ENCODE measurements around the gene PLCL2. TPM values are rescaled to one million over a fixed set of nuclear protein-coding genes. Genes with fewer than 3 reads are reported as not detected.

Gene PLCL2
- total and polyA plus RNA-seq, 2 donors (not counting 3 experiments of a cell fraction or from before 2014, with no cell fraction given), result 2.3 to 10.7 TPM

DNA sequence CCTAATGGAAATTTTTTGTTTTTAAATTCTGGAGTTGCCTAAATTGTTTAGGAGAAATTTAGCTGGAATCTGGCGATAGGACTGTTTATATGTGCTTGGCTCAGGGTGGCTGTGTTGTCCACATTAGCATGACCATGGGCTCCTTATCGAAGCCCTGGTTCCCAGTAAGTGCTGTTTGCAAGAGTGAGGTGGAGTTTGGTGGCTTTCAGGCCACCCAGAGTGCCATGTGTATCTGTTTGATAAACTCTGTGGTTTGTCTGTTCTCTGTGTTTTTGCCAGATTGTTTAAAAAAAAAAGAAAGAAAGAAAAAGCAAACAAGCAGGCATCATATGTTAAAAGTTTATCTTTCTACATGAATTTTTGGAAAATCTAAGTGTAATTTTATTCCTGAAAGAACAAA lies 51.5 kb downstream of the PLCL2 start:
- no peaks in the 10 kb centered on the region for H3K9me3 ChIP-seq (replicated peaks; ENCODE audit: control insufficient read depth, insufficient read depth, low read length)
- no peaks in the 10 kb centered on the region for H3K4me1 ChIP-seq (ENCODE audit: control insufficient read depth, extremely low read depth, insufficient read depth, low read length)
- FAIRE-seq (no peak), DNase-seq (ENCODE audit: low read depth, low spot score) (no peak)
- no peaks in the 10 kb centered on the region for H3K36me3 ChIP-seq (ENCODE audit: control insufficient read depth in 2 of 2, extremely low read depth in 1 of 2, insufficient read depth in 2 of 2, low read length in 2 of 2)
- no peaks in the 10 kb centered on the region for H4K20me1 ChIP-seq (replicated peaks; ENCODE audit: control insufficient read depth, extremely low read depth, insufficient read depth, low read length)
- TF ChIP-seq POLR2A (IDR thresholded peaks at IDR 0.05; ENCODE audit: low read depth, low read length) (no peak), EZH2 (IDR thresholded peaks at IDR 0.05; ENCODE audit: borderline replicate concordance, low read depth, low read length, severe bottlenecking) (no peak), MYC (IDR thresholded peaks at IDR 0.05; ENCODE audit: low read depth, low read length) (no peak), GATA2 (IDR thresholded peaks at IDR 0.05; ENCODE audit: insufficient read depth, insufficient read length, low read depth, low read length) (no peak), FOS (IDR thresholded peaks at IDR 0.05; ENCODE audit: borderline replicate concordance, insufficient read depth, low read length) (no peak)
- TF ChIP-seq, protein P1, sequence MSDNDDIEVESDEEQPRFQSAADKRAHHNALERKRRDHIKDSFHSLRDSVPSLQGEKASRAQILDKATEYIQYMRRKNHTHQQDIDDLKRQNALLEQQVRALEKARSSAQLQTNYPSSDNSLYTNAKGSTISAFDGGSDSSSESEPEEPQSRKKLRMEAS (IDR thresholded peaks at IDR 0.05; ENCODE audit: insufficient read depth, insufficient read length), result no peak
- TF ChIP-seq, protein P2, sequence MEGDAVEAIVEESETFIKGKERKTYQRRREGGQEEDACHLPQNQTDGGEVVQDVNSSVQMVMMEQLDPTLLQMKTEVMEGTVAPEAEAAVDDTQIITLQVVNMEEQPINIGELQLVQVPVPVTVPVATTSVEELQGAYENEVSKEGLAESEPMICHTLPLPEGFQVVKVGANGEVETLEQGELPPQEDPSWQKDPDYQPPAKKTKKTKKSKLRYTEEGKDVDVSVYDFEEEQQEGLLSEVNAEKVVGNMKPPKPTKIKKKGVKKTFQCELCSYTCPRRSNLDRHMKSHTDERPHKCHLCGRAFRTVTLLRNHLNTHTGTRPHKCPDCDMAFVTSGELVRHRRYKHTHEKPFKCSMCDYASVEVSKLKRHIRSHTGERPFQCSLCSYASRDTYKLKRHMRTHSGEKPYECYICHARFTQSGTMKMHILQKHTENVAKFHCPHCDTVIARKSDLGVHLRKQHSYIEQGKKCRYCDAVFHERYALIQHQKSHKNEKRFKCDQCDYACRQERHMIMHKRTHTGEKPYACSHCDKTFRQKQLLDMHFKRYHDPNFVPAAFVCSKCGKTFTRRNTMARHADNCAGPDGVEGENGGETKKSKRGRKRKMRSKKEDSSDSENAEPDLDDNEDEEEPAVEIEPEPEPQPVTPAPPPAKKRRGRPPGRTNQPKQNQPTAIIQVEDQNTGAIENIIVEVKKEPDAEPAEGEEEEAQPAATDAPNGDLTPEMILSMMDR (IDR thresholded peaks at IDR 0.05; ENCODE audit: extremely low read depth in 1 of 2, insufficient read depth in 1 of 2, low read depth in 1 of 2, low read length in 2 of 2), result no peak
- ChIA-PET POLR2A (no interaction called here), CTCF (interaction anchor here (0.6 kb wide), 1 partner anchor 14 kb away, joined by 3 read pairs; no protein-coding TSS in a partner anchor)
- dilution Hi-C loops (cut with MboI; ENCODE audit: extremely low pct_ligation_motif_present, low sequenced_read_pairs), result no loop called here
- intact Hi-C loops (cut with micrococcal nuclease), result no loop called here
- H3K79me2 ChIP-seq (ENCODE audit: control insufficient read depth, insufficient read depth, low read length), result no peaks in the 10 kb centered on the region
- H2AFZ ChIP-seq (ENCODE audit: low read depth, low read length), result no peak overlapping the region
- no peak overlapping the region for H3K4me2 ChIP-seq (ENCODE audit: insufficient read depth, low read length)
- no peak overlapping the region for H3K4me3 ChIP-seq (replicated peaks in 1 of 3; ENCODE audit: insufficient read depth in 1 of 3, low read depth in 1 of 3, low read length in 3 of 3)
- no TSS peak for BruUV-seq (replicated peaks)
- no peak overlapping the region for H3K27ac ChIP-seq (ENCODE audit: insufficient read depth, low read depth, low read length)
- H3K9ac ChIP-seq (replicated peaks; ENCODE audit: extremely low read depth, insufficient read depth, low read length), result no peak overlapping the region
- no peaks in the 10 kb centered on the region for H3K27me3 ChIP-seq (ENCODE audit: control insufficient read depth in 2 of 2, insufficient read depth in 2 of 2, low read length in 2 of 2)
- no peaks in the 10 kb centered on the region for H3K9me1 ChIP-seq (replicated peaks; ENCODE audit: control insufficient read depth, extremely low read depth, insufficient read depth, low read length)
